ENCODE results near the gene CPSF4L.

DNA sequence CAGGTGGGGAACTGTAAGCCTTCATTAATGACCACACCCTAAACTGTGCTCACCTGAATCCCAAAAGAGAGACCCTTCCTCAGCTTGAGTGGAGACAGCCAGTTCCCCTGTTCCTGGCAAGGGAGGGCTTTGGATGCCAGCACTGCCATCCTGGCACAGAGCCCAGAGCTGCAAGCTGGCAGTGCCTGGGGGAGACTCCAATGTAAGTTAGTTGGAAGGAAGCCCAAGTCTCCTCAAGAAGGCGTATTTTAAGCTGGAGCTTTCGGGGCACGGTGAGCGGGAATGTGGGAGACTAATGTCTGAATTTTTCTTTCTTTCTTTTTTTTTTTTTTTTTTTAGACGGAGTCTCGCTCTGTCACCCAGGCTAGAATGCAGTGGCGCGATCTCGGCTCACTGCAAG lies 45.5 kb upstream of the CPSF4L start:
- TF ChIP-seq, protein P1, sequence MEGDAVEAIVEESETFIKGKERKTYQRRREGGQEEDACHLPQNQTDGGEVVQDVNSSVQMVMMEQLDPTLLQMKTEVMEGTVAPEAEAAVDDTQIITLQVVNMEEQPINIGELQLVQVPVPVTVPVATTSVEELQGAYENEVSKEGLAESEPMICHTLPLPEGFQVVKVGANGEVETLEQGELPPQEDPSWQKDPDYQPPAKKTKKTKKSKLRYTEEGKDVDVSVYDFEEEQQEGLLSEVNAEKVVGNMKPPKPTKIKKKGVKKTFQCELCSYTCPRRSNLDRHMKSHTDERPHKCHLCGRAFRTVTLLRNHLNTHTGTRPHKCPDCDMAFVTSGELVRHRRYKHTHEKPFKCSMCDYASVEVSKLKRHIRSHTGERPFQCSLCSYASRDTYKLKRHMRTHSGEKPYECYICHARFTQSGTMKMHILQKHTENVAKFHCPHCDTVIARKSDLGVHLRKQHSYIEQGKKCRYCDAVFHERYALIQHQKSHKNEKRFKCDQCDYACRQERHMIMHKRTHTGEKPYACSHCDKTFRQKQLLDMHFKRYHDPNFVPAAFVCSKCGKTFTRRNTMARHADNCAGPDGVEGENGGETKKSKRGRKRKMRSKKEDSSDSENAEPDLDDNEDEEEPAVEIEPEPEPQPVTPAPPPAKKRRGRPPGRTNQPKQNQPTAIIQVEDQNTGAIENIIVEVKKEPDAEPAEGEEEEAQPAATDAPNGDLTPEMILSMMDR (IDR thresholded peaks at IDR 0.05; ENCODE audit: low read depth, low read length), result no peak
- TF ChIP-seq EZH2phosphoT487 (IDR thresholded peaks at IDR 0.05; ENCODE audit: low read depth), result no peak

All from OCI-LY3 (cell line).